HPDE6-E6E7 (cell line): ENCODE data around the gene GPER1.
A peak's percentile ranks its signal among the peaks of the same experiment; 100 is the strongest.
"Not testable (repeated sequence)": the region's sequence is repeated elsewhere in the genome, so short reads cannot be mapped to it uniquely, and the experiment has no call there.

Source experiments
- DNase-seq: peaks from one replicate; pipeline ENCODE4 v3.0.0; 2011; ENCODE audit warnings: missing footprints; ENCODE audit errors: extremely low spot score

Gene GPER1

DNA sequence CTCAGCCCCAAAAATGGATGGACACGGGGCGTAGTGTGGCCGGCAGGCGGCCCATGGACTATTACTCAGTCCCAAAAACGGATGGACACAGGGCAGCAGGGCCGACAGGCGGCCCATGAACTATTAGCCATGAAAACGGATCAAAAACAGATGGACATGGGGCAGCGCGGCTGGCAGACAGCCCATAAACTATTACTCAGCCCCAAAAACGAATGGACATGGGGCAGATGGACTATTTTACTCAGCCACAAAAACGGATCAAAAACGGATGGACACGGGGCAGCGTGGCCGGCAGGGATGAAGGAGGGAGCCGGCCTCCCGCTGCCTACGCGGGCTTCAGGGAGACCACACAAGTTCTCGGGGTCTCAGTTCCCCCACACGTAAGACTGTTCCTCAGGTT is 32.9 kb downstream of the GPER1 start:
- no peak for DNase-seq

DNA sequence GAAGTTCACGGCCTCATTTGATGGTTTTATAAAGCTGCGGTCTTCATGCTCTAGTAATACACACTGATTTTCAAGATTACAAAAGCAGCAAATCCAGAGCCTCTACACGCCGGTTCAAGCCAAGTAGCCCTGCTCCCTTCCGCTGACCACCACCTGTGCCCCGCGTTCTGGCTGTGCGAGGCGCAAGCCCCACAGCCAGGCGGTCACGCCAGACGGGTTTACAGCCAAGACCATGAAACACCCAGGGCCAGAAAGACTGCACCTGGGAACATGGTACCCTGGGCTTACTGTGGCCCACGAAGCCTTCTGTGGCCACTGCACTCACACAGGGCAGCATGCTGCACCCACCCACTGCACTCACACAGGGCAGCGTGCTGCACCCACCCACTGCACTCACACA is 33.6 kb downstream of the GPER1 start:
- DNase-seq = no peak

DNA sequence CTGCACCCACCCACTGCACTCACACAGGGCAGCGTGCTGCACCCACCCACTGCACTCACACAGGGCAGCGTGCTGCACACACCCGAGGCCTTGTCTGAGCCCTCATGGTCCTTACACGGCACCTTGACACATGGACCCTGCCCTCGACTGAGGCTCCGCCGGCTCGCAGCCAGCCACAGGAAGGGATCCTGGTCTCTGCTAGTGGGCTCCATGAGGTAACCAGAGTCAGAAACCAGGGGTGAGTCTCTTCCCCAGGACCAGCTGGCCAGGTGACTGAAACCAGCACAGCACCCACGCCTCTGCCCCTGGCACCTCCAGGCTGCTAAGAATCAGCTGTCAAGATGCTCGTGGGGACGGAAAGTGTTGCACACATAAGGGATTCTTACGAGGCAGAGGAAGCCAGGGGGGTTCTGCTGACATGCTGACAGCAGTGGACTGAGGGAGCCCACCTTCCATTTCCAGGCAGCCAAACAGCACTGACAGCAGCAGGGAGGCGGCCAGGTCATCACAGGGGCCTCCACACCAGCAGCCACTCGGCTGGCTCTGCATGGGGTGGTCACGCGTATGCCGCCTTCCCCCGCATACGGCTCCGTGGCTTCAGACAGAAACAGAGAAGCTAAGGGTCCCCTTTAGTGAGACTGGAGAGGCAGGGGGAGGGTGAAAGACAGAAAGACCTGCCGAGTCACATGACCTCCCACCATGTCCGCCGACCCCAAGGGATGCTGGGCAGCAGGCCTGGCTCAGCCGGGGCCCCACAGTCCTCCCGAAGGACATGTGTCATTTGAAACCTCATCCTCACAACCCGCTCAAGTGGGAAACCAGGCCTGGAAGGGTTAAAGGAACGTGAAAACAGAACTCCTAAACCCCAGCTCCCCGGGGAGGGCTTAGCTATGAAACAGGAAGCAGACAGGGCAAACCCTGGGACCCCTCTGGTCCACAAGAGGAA is 34.2 kb downstream of the GPER1 start:
- DNase-seq = no peak

DNA sequence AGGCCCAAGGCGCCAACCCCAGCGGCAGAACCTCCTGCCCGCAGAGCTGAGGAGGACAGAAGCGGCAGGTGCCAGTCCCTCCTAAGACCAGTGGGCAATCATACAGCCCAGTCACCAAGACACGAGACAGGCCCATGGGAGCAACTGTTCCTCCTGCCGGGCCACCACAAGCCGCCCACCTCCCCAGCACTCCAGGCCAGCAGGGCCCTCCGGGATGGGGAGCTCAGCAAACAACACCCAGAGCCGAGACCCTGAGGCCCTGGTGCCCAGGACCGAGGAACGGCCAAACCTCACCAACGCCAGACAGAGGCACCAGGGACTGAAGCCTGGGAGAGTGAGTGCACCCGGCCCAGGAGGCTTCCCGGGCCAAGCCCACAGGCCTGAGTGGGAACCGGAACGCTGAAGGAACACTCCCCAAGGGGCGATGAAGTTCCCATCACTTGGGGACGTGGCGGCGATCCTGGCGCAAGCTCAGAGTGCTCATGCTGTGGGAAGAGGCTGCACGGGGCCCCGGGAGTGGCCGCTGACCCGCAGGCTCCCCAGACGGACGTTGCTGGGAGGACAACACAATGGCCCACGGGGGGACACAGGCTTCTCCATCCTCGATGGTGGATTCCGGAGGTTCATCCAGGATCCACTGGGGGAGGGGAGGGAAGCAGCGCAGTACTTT is 35.1 kb downstream of the GPER1 start:
- no peak for DNase-seq

DNA sequence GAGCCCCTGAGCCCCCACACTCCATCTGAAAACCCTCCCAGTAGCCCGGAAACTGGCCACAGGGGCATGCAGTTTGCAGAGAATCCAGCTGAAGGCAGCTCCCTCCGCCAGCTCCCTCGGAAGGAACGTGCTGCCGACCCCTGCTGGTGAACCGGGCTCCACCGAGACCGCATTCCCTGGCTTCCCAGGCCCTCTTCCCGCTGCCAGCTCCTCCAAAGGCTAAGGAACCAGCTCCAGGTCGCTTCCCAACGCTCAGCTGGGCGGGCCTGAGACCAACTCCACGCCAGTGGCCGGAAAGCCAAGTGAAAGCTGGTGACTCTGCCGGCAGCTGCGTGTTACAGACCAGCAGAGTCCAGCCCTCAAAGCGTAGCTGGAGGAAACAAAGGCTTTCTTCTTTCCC is 35.8 kb downstream of the GPER1 start:
- DNase-seq = no peak

DNA sequence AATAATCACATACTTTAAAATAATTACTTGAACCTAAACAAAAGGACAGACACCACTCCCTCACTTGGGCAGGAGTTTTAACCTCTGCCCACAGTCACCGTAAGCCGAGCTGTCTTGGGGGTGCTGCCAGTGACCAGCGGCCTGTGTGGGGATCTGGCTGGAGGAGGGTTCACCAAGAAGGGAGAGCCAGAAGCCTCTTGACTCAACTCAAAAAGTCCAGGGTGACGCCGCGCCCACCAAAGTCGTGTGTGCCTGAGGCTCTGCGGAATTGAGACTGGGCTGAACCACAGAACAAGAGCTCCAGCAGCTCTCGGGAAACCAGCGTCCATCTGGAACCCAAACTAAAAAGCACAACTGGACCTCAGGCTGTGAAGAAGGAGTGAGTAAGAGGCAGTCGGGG is 36.3 kb downstream of the GPER1 start:
- no peak for DNase-seq

DNA sequence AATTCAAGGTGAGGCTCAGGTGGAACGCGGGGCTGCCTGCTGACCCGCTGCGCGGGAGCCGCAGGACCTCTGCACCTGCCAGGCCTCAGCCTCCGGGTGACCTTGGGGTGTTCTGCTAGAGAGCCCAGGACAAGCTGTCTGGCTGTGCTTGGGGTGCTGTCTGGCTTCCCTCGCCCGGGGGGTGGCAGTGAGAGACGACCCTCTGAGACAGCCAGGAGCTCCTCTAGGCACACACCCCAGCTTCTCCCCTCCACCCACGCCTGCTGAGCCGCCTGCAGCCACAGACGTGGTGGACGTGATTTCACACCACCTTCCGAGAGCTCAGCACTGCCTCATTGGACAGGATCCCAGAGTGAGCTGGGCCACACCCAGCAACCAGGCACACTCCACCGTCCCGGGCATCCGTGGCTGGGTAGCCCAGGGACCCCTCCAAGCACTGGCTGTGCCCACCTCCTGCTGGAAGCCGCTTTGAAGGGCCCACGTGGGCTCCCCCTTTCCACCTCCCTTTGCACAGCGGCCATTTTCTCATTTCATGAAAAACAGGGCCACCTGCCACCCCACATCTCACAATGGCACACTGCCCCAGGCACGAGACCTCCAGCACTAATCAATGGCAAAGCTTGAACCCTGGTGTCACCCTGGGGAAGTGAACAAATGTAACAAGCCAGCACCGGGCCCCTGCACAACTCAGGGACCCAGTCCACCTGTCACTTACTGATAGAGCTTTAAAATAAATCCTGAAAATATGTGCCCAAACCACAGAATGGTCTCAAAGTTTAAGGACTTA is 37.1 kb downstream of the GPER1 start:
- DNase-seq = no peak

DNA sequence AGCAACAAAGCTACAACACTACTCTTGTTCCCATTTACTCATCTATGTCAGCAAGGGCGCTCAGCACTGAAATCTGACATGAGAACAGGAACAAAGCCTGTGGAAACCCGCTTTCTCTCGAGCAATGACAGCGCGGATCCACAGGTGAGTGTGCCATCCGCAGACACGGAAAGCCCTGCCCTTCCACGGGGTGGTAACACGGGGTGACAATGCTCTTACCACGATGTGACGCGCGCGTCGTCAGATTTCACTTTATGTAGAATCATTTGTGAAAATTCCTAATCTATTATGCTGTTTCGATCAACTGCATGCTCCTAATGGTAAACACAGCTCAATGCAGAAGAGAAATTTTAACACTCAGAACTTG is 37.7 kb downstream of the GPER1 start:
- no peak for DNase-seq

DNA sequence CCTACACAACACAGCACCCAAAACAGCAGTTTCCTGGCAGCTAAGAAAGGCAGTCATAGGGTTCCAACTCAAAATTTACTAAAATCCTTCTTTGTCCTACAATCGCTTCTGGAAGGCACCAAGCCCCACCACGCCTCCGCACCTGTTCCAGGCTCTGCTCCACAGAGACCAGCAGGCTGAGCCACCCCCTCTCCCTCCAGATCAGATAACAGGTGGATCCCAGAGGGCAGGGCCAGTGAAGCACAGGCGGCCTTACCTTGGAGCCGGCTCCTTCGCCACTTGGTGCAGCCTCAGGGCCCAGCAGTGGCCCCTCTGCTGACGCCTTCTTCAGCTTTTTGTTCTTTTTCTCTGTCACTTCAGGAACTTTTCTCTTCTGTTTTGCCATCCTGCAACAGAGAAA is 39.1 kb downstream of the GPER1 start:
- no peak for DNase-seq

DNA sequence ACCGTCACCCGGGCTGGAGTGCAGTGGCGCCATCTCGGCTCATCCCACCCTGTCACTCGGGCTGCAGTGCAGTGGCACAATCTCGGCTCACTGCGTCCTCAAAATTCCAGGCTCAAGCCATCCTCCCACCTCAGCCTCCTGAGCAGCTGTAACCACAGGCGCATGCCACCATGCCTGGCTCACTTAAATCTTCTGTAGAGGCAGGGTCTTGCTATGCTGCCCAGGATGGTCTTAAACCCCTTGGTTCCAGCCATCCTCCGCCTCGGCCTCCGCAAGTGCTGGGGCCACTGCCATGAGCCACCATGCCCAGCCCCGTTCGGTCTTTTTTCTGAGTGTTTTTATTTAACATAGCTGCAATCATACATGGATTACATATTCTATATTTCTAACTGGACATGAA is 41.5 kb downstream of the GPER1 start:
- no peak for DNase-seq

DNA sequence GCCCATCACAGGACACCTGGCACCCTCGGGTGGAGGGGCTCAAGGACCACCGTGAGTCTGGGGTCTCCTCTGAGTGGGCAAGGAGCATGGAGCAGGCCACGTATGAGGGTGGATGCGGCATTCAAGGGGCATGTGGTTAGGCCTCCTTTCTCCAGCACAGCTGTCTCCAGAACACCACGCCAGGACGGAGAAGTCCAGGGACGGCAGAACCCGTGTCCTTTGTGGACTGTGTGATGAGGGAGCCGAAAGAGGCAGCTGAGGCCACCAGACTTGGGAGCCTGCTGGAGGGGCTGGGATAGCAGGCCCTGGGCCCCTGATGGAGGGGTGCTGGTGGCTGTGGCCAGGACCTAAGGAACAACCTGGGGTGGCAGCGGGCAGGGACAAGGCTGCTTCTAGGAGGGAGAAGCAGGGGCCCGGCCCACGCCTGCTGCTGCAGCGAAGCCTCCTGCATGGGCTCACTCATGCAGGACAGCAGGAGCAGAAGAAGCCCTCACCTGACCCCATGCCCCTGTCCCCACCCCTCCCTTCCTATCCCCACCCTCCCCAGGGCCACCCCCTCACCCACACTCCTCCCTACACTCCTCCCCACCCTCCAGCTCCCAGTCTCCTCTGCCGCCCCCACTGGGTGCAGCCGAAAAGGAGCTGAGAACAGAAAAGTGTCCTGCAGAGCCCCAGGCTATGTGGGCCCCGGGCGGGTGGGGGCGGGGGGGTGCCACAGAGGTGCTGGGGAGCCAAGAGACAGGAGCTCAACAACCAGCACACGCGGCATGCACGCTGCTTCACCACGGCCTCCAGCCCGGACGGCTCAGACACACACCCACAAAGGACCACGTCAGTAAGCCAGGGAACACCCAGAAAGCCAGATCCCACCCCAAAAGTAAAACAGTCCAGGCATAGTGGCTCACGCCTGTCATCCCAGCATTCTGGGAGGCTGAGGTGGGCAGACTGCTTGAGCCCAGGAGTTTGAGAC is 42.4 kb downstream of the GPER1 start:
- no peak for DNase-seq

DNA sequence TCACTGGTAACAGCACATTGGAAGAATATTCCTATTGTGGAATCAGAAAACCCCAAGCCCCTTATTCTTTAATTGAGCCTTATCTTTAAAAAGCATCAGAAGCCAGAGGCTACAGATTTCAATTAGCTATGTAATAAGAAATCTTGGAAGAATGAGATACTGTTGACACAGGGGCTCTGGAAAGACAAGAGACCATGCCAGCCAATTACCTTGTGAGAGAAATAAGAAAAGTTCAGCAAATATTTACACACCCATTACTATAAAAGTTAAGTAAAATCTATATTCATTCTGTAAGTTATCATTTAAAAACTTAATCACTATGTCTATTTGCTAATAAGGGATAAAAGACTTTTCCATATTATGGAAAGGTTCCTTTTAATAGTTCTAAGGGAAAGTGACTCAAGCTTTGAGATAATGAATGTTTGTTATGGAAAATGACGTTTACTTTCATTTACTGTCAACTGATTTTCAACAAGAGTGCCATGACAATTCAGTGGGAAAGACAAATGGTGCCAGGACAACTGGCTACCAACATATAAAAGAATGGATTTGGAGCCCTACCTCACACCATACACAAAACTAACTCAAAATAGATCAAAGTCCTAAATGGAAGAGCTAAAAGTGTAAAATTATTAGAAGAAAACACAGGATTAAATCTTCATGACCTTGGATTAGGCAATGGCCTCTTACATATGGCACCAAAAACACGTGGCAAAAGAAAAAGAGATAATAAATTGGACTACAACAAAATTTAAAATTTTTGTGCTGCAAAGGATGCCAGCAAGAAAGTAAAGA is 43.8 kb downstream of the GPER1 start:
- DNase-seq = no peak

DNA sequence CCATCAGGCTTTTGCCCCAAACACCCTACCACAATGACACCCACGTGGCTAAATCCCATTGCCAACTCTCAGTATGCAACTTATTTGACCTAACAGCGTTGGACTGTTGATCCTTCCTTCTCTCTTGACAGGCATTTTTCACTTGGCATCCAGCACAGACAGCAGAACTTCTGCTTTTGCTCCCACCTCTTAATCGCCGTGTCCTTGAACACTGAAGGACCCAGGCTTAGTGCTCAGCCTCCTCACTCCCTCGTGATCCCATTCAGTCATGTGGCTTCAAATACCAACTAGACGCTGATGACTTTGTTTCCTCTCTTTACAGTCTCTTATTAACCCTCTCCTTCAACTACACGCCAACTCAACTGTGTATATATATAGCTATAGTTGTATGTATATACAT is 47.0 kb downstream of the GPER1 start:
- no peak for DNase-seq

DNA sequence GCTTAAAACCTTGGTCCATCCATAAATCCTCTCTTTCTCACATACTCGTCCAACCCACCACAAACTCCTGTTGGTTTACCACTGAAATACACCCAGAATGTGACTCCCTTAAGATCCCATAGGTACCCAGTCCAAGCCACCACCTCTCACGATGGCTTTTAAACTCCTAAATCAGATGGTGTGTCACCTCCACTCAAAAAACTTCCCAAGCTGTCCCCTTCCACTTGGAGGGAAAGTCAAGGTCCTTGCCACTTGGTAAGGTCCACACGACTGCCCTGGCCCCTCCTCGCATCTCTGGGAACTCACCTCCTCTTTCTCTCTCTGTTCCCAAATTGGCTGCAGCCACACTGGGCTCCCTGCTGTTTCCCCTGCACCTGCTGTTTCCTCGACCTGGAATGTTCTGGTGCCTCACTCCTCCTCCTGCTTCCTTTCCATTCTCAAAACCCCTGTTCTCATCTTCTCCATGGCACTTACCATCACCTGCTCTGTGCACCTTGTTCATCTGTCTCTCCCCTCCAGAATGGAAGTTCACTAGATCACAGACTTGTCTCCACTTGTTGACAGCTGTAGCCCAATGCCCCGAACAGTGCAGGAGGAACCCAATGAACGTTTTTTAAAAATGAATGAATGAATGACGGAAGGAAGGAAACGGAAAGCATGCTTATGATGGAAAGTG is 49.1 kb downstream of the GPER1 start:
- no peak for DNase-seq

DNA sequence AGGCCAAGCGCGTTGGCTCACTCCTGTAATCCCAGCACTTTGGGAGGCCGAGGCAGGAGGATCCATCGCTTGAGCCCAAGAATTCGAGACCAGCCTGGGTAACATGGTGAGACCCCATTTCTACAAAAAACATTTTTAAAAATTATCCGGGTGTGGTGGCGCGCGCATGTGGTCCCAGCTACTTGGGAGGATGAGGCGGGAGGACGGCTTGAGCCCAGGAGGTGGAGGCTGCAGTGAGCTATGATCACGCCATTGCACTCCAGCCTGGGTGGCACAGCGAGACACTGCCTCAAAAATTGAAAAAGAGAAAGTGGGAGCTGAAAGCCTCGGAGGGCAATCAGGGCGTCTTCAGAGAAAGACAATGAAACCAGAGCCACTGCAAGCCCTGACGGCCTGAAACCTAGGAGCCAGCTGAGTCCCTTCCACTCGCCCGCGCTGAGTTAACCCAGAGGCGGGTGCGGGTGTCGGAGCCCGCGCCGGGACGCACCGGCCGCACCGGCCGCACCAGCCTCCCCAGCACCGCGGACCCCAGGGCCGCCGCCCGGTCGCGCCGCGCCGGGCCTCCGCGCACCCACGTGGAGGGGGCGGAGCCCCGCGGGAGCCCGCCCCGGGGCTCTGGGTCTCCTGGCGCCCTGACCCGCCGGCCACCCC is 49.7 kb downstream of the GPER1 start:
- DNase-seq = peak; percentile 41

DNA sequence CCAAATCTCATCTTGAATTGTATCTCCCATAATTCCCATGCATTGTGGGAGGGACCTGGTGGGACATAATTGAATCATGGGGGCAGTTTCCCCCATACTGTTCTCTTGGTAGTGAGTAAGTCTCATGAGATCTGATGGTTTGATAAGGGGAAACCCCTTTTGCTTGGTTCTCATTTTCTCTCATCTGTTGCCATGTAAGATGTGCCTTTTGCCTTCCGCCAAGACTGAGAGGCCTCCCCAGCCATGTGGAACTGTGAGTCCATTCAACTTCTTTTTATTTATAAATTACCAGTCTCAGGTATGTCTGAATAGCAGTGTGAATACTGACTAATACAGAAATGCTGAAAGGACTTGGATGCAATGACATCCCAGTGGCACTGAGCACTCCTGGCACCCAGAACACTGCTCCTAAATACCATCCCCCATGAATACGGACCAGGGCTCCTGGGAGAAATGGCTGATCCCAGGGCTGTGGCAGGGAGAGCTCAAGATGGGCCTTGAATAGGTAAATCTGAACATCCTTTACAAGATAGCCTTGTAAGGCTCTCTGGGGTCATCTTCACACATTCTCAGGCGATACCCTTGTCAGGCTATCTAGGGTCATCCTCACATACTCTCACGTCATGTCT is 52.7 kb downstream of the GPER1 start:
- no peak for DNase-seq

DNA sequence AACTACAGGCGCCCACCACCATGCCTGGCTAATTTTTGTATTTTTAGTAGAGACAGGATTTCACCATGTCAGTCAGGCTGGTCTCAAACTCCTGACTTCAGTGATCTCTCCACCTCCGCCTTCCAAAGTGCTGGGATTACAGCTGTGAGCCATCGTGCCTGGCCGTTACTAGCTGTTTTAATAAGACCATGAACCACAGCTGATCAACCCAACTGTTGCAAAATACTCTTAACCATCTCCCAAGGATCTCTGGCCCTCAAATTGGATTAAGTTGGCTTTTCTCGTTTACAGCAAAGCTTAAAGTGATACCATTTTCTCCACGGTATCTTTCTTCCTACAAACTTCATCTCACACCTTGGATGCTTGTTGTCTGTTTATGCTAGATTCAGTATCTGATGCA is 53.7 kb downstream of the GPER1 start:
- no peak for DNase-seq

DNA sequence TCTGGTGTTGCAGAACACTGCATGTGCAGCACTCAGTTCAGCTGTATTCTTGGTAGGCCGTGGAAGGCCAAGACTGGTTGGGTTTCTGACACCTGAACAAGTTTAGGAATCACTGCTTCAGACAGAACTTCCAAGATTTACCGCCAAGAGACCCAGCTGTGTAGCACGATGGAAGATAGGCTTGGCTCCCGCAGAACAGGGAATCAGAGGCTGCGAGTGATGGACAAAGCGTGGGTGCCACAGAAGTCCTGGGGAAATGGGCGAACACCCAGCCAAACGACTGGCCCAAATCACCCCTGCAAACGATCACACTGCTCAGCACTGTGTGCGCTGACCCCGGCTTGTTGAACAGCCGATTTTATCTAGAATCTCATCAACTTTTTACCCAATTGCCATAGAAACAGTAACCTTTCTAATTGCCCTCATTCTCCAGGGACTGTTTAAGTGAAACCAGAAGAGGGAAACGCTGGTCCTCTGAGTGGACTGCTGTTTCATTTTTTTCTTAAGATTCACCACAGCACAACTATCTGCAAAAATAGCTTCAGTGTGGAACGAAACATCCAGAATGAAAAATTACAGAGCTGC is 54.2 kb downstream of the GPER1 start:
- DNase-seq = no peak

DNA sequence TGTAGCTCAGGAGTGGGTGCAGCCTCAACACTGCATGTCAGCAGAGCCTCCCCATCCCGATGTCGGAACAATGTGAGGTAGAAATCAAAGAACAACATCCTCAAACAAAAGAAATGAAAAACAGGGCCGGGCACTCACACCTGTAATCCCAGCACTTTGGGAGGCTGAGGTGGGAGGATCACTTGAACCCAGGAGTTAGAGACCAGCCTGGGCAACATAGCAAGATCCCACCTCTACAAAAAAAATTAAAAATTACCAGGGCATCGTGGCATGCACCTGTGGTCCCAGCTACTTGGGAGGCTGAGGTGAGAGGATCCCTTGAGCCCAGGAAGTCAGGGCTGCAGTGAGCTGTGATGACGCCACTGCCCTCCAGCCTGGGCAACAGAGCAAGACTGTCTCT is 55.1 kb downstream of the GPER1 start:
- not testable (repeated sequence) for DNase-seq
